H9 (cell line): ENCODE results near the gene UCP1. TPM values are rescaled to one million over a fixed set of nuclear protein-coding genes. Genes with fewer than 3 reads are reported as not detected.

Source experiments
- DNase-seq: peaks from one replicate; pipeline ENCODE4 v3.0.0-alpha.2; 2017
- H2AFZ ChIP-seq: one replicate; pipeline ENCODE4 v1.6.1; 2013; ENCODE audit warnings: mild to moderate bottlenecking, low read length, control low read depth, moderate library complexity
- H2AK5ac ChIP-seq: 2 replicates; pipeline ENCODE4 v1.6.1; 2013; ENCODE audit warnings: low read length, control low read depth, mixed read lengths; ENCODE audit not compliant: insufficient read length
- H2BK120ac ChIP-seq: one replicate; pipeline ENCODE4 v1.6.1; 2013; ENCODE audit warnings: low read depth, mild to moderate bottlenecking, low read length, control low read depth, inconsistent platforms; ENCODE audit not compliant: poor library complexity, severe bottlenecking
- H2BK12ac ChIP-seq: 2 replicates; pipeline ENCODE4 v1.6.1; 2013; ENCODE audit warnings: low read length, control low read depth, mixed read lengths, low read depth; ENCODE audit not compliant: insufficient read length
- H2BK15ac ChIP-seq: 2 replicates; pipeline ENCODE4 v1.6.1; 2013; ENCODE audit warnings: low read depth, low read length, control low read depth
- H2BK20ac ChIP-seq: one replicate; pipeline ENCODE4 v1.6.1; 2013; ENCODE audit warnings: low read depth, mild to moderate bottlenecking, low read length, control low read depth, inconsistent platforms; ENCODE audit not compliant: poor library complexity, severe bottlenecking
- H2BK5ac ChIP-seq: 2 replicates; pipeline ENCODE4 v1.6.1; 2013; ENCODE audit warnings: low read length, control low read depth, mixed read lengths; ENCODE audit not compliant: insufficient read length
- H3K14ac ChIP-seq: 2 replicates; pipeline ENCODE4 v1.6.1; 2013; ENCODE audit warnings: low read length, control low read depth; ENCODE audit not compliant: insufficient read depth
- H3K18ac ChIP-seq: 2 replicates; pipeline ENCODE4 v1.6.1; 2013; ENCODE audit warnings: low read depth, mild to moderate bottlenecking, mixed read lengths, low read length, control low read depth; ENCODE audit not compliant: insufficient read length
- H3K23ac ChIP-seq: 2 replicates; pipeline ENCODE4 v1.6.1; 2013; ENCODE audit warnings: low read length, control low read depth, mixed read lengths, low read depth; ENCODE audit not compliant: insufficient read length
- H3K23me2 ChIP-seq: 2 replicates; pipeline ENCODE4 v1.6.1; 2013; ENCODE audit warnings: low read depth, mild to moderate bottlenecking, mixed read lengths, low read length, control low read depth; ENCODE audit not compliant: insufficient read length, poor library complexity, severe bottlenecking
- H3K27ac ChIP-seq: 2 replicates; pipeline ENCODE4 v1.5.1; 2013; ENCODE audit warnings: low read length, control low read depth, mixed read lengths, low read depth; ENCODE audit not compliant: insufficient read length
- H3K27me3 ChIP-seq: 2 replicates; pipeline ENCODE4 v1.6.1; 2013; ENCODE audit warnings: low read length, control low read depth, inconsistent platforms; ENCODE audit not compliant: insufficient read depth
- H3K4ac ChIP-seq: 2 replicates; pipeline ENCODE4 v1.6.1; 2013; ENCODE audit warnings: low read depth, mild to moderate bottlenecking, control low read depth, inconsistent platforms, low read length, moderate library complexity
- H3K4me1 ChIP-seq: 2 replicates; pipeline ENCODE4 v1.6.1; 2013; ENCODE audit warnings: low read length, control low read depth, inconsistent platforms; ENCODE audit not compliant: insufficient read depth
- H3K4me2 ChIP-seq: 2 replicates; pipeline ENCODE4 v1.6.1; 2013; ENCODE audit warnings: low read length, control low read depth, mixed read lengths; ENCODE audit not compliant: insufficient read length, insufficient read depth
- H3K56ac ChIP-seq: 2 replicates; pipeline ENCODE4 v1.6.1; 2013; ENCODE audit warnings: low read depth, mild to moderate bottlenecking, mixed read lengths, low read length, control low read depth; ENCODE audit not compliant: insufficient read length
- H3K79me1 ChIP-seq: 2 replicates; pipeline ENCODE4 v1.6.1; 2013; ENCODE audit warnings: low read depth, mild to moderate bottlenecking, moderate library complexity, low read length, control low read depth, inconsistent platforms; ENCODE audit not compliant: insufficient read depth, poor library complexity, severe bottlenecking
- H3K79me2 ChIP-seq: 2 replicates; pipeline ENCODE4 v1.6.1; 2013; ENCODE audit warnings: low read length, control low read depth, inconsistent platforms; ENCODE audit not compliant: insufficient read depth
- H3K9ac ChIP-seq: 2 replicates; pipeline ENCODE4 v1.6.1; 2013; ENCODE audit warnings: low read length, control low read depth, mixed read lengths; ENCODE audit not compliant: insufficient read length; ENCODE audit errors: extremely low read depth
- H3K9me3 ChIP-seq: one replicate; pipeline ENCODE4 v1.6.1; 2013; ENCODE audit warnings: low read depth, low read length, inconsistent platforms; ENCODE audit not compliant: control insufficient read depth
- H3T11ph ChIP-seq: one replicate; pipeline ENCODE4 v1.6.1; 2013; ENCODE audit warnings: mild to moderate bottlenecking, low read length, control low read depth, inconsistent platforms
- H4K20me1 ChIP-seq: one replicate; pipeline ENCODE4 v1.6.1; 2013; ENCODE audit not compliant: control insufficient read depth, insufficient read length, insufficient read depth
- H4K5ac ChIP-seq: 2 replicates; pipeline ENCODE4 v1.6.1; 2013; ENCODE audit warnings: low read depth, mild to moderate bottlenecking, mixed read lengths, low read length, control low read depth; ENCODE audit not compliant: insufficient read length
- H4K8ac ChIP-seq: replicated peaks from 2 replicates; pipeline ENCODE4 v1.6.1; 2013; ENCODE audit warnings: low read length, control low read depth, mixed read lengths, low read depth; ENCODE audit not compliant: insufficient read length
- H4K91ac ChIP-seq: 2 replicates; pipeline ENCODE4 v1.6.1; 2013; ENCODE audit warnings: low read depth, mild to moderate bottlenecking, moderate library complexity, mixed read lengths, low read length, control low read depth; ENCODE audit not compliant: insufficient read length
- H3K27ac Mint-ChIP-seq, 3 experiments: 2 replicates in 2 of 3; 3 replicates in 1 of 3; pipeline ENCODE4 v1.8.0; 2020 to 2021; ENCODE audit warnings: mixed read lengths in 3 of 3, mild to moderate bottlenecking in 1 of 3, moderate library complexity in 1 of 3
- H3K27me3 Mint-ChIP-seq: 2 replicates; pipeline ENCODE4 v1.8.0; 2021; ENCODE audit warnings: low read depth, mild to moderate bottlenecking, moderate library complexity, mixed read lengths
- H3K36me3 Mint-ChIP-seq, 3 experiments: 2 replicates in 2 of 3; 3 replicates in 1 of 3; pipeline ENCODE4 v1.8.0; 2020 to 2021; ENCODE audit warnings: low read depth in 3 of 3, mixed read lengths in 3 of 3; ENCODE audit not compliant: insufficient read depth in 1 of 3
- H3K4me1 Mint-ChIP-seq, 2 experiments: 2 replicates each; pipeline ENCODE4 v1.8.0; 2020; ENCODE audit warnings: mixed read lengths in 2 of 2
- H3K4me3 Mint-ChIP-seq, 2 experiments: 2 replicates in 1 of 2; 3 replicates in 1 of 2; pipeline ENCODE4 v1.8.0; 2020 to 2021; ENCODE audit warnings: mild to moderate bottlenecking in 2 of 2, mixed read lengths in 2 of 2, moderate library complexity in 1 of 2
- H3K9me3 Mint-ChIP-seq, 2 experiments: 2 replicates in 1 of 2; 3 replicates in 1 of 2; pipeline ENCODE4 v1.8.0; 2020; ENCODE audit warnings: mild to moderate bottlenecking in 2 of 2, mixed read lengths in 2 of 2, moderate library complexity in 1 of 2
- CTCF ChIP-seq: fragments of 200-600 bp; sonication (generic); conservative IDR thresholded peaks from 3 replicates; pipeline ENCODE4 v1.8.0; 2021; ENCODE audit warnings: antibody characterized with exemption, mild to moderate bottlenecking
- WGBS: extraction: QIAGEN DNeasy Blood & Tissue Kit; methylation state at CpG from one replicate; pipeline ENCODE4 v1.1.7; 2013; ENCODE audit warnings: missing lambda C conversion rate, low lambda C conversion rate, mixed read lengths; ENCODE audit not compliant: insufficient read length; ENCODE audit errors: extremely low coverage; 5-methylcytosine and 5-hydroxymethylcytosine counted together
- total RNA-seq: library from RNA; stranded (reverse); gene quantifications from 2 replicates; pipeline ENCODE4 v1.2.1, GENCODE V29; 2021

Gene UCP1
- total RNA-seq, 1 experiment from 2014 or later: not detected

- H2AFZ ChIP-seq: no peak overlapping the region
- no peak overlapping the region for H3K4ac ChIP-seq
- H3K4me2 ChIP-seq: no peak overlapping the region
- no peak overlapping the region for H3T11ph ChIP-seq
- H3K4me1 ChIP-seq: no peaks in the 10 kb centered on the region
- no peak overlapping the region for H3K4me3 Mint-ChIP-seq
- no CpG with 5 or more reads among the region's 1 CpG for WGBS
- no peak overlapping the region for H3K27ac Mint-ChIP-seq
- H3K9me3 ChIP-seq: no peaks in the 10 kb centered on the region
- peaks cover 16% of the 10 kb centered on the region for H3K27me3 Mint-ChIP-seq
- no peak for TF ChIP-seq CTCF
- H3K56ac ChIP-seq: no peak overlapping the region
- no peaks in the 10 kb centered on the region for H3K79me1 ChIP-seq
- H2BK12ac ChIP-seq: no peak overlapping the region
- H3K4me1 Mint-ChIP-seq: no peaks in the 10 kb centered on the region; a peak in 1 of 4 replicates
- H3K27ac ChIP-seq: no peak overlapping the region
- H3K9me3 Mint-ChIP-seq: no peaks in the 10 kb centered on the region
- no peak overlapping the region for H4K8ac ChIP-seq
- H2BK15ac ChIP-seq: no peak overlapping the region
- no peak for DNase-seq
- no peak overlapping the region for H3K23ac ChIP-seq
- H2BK20ac ChIP-seq: no peak overlapping the region
- H3K14ac ChIP-seq: no peak overlapping the region
- H2AK5ac ChIP-seq: no peak overlapping the region
- no peak overlapping the region for H2BK5ac ChIP-seq
- no peak overlapping the region for H3K18ac ChIP-seq
- no peak overlapping the region for H3K9ac ChIP-seq
- no peaks in the 10 kb centered on the region for H3K79me2 ChIP-seq
- no peaks in the 10 kb centered on the region for H3K27me3 ChIP-seq
- H2BK120ac ChIP-seq: no peak overlapping the region
- no peaks in the 10 kb centered on the region for H3K23me2 ChIP-seq
- H3K36me3 Mint-ChIP-seq: no peaks in the 10 kb centered on the region
- H4K5ac ChIP-seq: no peak overlapping the region
- H4K20me1 ChIP-seq: no peaks in the 10 kb centered on the region
- H4K91ac ChIP-seq: no peak overlapping the region
Measured at GRCh38 chr4:140584439-140584838, 15.7 kb upstream of the UCP1 start.
